HG03432 (cell line): ENCODE results near the gene NOTCH3.

ENCODE experiments used
- ATAC-seq: cut with Tn5 transposase; IDR thresholded peaks from one replicate; pipeline ENCODE4 v1.9.1; 2021; ENCODE audit warnings: mild to moderate bottlenecking, moderate library complexity; ENCODE audit not compliant: unreplicated experiment

NOTCH3 gene

DNA sequence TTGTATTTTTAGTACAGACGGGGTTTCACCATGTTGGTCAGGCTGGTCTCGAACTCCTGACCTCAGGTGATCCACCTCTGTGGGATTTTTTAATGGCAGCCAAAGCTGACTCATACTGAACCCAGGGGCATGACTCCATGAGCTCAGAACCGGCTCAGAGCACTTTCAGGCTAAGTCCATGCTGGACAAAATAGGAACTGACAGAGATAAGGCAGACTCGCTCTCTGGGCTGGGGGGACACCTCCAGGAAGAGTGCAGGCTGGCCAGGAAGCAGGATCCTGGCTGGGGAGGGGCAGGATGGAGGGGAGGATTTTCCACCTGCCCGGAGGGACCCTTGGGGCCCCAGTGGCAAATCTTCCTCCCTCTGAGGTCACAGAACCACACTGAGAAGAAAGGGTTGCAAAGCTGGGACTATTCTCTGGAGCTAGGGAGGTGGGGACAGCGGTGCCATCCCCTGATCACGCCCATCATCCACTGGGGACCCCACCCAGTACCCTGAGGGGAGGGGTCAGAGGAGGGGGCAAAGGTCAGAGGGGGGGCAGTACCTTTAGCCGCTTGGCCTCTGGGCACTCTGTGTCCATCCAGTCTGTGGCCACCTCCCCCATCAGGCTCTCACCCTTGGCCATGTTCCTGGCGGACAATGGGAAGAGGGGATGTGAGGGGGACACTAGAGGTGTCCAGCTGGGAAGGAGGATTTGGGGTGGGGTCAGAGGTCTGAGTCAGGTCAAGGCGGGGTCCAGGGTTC, 31.1 kb downstream of the NOTCH3 start:
- ATAC-seq = no peak

DNA sequence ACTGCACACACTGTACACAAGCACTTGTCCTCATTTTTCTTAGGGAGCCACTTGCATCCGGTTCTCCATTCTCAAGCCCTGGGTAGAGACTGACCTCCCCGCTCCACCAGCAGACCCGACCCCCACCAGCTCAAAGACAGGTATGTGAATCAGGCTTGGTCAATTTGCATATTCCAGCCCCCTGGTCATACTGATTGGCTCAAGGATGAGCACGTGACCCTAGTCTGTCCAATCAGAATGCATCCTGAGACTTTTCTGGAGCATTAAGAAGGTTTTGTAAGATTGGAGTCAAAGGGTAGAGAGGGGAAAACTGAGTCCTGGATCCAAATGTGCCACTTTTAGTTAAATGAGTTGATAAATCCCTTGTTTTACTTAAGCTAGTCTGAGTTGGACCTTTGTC, 34.1 kb downstream of the NOTCH3 start:
- ATAC-seq = no peak

DNA sequence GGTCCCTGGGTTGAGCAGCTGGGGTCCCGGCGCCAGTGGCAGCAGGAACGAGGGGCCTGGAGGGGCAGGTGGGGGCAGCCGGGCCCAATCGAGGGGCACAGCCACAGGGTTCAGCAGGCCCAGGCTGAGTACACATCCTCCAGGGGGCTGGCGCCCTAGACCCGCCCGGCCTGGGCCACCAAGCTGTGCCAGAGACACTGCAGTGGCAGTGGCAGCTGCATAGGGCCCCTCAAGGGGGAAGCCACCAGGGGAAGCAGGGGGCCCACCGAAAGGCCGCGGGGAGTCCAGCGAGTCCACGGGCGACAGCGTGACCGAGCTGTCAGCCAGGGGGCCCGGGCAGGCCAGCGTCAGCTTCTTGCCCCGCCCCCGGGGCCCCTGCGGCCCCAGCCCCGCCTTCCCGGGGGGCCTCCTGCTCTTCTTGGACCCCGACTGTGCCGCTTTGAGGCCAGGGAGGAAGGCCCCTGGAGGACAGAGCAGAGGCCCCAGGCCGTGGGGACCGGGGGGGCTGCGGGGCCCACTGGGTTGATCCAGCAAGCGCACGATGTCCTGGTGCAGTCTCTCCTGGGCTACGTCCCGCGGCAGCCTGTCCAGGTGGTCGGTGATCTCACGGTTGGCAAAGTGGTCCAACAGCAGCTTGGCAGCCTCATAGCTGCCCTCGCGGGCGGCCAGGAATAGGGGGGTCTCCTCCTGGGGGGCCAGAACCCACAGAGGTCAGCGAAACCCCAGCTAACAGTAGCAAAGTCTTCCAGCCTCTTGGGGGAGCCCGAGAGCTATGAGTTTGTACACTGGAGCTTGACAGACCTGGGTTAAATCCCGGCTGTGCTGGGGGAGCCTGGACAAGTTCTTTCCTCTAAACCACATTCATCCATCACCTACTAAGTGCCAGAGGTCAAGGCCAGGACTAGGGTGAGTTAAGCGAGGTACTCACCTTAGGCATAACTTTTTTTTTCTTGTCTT, 39.5 kb downstream of the NOTCH3 start:
- ATAC-seq = no peak

GRCh38 chr19:15159251-15159650, 41.5 kb downstream of the NOTCH3 start:
- ATAC-seq = no peak

DNA sequence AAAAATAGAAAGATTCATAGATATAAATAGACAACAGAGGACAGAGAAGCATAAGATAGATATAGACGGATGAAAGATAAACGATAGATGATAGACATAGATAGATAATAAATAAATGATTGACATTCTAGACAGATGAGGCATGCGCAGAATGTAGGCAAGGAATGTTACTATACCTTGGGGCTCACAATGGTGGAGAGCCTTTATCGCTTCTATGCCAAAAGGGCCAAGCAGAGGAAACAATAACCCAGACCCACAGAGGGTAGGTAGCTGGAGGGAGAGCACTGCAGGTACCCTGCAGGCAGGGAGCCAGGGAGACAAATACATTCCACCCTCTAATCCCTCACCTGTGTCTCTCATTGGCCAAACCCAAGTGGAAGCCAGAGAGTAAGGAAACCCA, 44.4 kb downstream of the NOTCH3 start:
- ATAC-seq = no peak

GRCh38 chr19:15155296-15155695, 45.5 kb downstream of the NOTCH3 start:
- no peak for ATAC-seq

GRCh38 chr19:15154002-15154612, 46.7 kb downstream of the NOTCH3 start:
- ATAC-seq = no peak

DNA sequence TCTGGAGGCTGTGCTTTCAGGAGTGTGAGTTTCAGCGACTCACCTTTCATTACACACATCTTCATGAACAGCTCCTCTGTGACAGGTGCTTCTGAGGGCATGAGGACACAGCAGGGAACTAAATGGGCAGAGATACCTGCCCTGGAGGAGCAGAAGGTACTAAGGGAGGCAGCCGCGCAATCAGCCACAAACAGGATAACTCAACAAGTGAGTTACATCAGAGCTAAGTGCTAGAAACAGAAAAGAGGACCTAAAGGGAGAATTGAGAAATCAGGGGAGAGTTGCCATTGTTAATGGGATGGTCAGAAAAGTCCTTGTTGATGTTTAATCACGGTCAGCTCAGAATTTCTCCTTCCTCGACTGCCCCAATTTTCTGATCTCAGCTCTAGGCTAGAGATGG, 51.1 kb downstream of the NOTCH3 start:
- ATAC-seq = no peak

- no peak for ATAC-seq
These were observed 53.7 kb downstream of the NOTCH3 start for GRCh38 chr19:15147090-15147489.

GRCh38 chr19:15144046-15144646, 56.6 kb downstream of the NOTCH3 start:
- ATAC-seq = no peak

DNA sequence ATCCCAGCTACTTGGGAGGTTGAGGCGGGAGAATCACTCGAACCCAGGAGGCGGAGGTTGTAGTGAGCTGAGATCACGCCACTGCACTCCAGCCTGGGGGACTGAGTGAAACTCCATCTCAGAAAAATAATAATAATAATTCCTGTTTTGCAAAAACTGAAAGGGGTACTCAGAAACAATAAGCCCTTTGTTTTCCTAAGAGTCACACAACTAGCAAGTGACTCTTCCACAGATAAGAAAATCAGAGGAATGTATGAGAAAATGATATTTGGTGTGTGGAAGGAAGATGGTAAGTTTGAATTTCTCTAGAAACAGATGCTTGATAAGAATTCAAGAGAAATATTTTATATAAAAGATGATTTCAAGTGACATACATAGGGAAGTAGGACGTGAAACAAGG, 58.5 kb downstream of the NOTCH3 start:
- ATAC-seq = no peak

DNA sequence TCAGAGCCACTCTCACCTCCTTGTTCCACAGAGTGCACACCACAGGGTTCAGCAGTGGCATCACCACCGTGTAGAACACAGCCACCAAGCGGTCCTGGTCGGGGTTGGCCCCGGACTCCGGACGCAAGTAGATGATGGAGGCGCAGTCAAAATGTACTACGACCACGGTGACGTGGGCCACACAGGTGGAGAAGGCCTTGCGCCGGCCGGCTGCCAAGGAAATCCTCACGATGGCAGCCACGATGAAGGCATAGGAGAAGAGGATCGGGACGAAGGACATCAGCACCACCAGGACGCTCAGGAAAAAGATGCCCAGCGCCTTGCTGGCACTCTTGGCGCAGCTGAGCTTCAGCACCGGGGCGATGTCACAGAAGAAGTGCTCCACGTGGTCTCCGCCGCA, 59.7 kb downstream of the NOTCH3 start:
- no peak for ATAC-seq

GRCh38 chr19:15138427-15138826, 62.4 kb downstream of the NOTCH3 start:
- ATAC-seq = no peak

- ATAC-seq = no peak
These were observed 63.0 kb downstream of the NOTCH3 start for GRCh38 chr19:15137777-15138176.

DNA sequence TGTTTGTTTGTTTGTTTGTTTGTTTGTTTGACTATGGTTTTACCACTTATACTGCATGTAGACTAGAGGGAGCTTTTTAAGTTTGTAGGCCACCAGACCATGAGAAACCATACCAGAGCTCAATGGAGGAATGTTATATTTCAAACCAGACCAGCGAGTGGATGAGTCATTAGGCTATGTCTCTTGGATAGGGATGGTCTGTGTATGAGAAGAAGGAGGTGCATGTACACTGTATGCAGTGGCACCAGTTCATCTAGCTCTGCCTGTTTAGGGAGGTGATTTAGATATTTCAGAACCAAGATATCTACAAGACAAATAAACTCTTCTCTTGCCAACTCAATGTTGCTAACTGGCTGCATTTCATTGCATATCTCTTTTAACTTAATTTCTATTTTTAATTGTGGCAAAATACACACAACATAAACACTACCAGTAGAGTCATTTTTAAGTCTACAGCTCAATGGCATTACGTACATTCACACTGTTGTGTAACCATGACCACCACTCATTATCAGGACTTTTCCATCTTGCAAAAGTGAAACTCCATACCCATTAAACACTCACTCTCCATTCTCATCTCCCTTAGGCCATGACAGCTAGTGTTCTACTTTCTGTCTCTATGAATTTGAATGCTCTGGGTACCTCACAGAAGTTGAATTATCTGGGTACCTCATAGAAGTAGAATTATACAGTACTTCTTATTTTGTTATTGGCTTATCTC, 64.4 kb downstream of the NOTCH3 start:
- no peak for ATAC-seq

GRCh38 chr19:15129856-15130585, 70.8 kb downstream of the NOTCH3 start:
- ATAC-seq = no peak

DNA sequence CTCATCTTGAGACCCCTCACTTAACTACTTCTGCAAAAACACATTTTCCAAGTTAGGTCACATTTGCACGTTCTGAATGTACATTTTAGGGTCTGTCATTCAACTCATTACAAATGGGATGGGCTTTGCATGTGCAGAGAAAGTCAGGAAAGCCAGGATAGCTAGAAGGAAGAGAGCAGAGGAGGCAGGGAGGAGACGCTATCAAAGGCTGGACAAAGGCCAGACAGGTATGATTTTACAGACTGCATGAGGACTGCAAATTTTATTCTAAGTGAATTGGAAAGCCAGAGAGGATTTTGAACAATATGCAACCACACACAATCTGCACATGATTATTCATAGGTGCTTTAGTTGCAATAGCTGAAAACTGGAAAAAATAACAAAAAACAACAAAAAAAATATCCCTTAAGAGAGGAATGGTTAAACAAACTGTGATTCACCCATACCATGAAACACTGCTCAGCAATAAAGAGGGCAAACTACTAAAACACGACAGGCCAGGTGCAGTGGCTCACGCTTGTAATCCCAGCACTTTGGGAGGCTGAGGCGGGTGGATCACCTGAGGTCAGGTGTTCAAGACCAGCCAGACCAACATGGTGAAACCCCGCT, 72.5 kb downstream of the NOTCH3 start:
- ATAC-seq = no peak

GRCh38 chr19:15126131-15126910, 74.5 kb downstream of the NOTCH3 start:
- ATAC-seq = no peak
